ENCODE results near the gene CENPE.

DNA sequence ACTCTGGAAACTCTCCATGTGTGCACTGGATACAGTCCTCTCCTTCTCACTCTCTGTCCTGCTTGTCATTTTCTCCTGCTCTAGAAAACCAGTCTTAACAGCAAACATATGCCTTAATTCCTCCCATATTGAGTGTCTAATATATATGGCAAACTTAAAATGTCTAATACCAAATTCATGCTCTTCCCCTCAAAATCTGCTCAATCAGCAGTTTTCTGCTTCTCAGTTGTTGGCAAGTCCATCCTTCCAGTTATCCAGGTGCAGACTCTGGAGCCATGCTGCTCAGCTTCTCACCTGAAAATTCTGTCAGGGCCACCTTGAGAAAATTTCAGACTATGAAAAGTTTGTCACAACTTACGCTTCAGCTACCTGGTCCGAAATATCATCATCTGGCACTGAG, 3.1 kb upstream of the CENPE start:
- TF ChIP-seq EZH2 (IDR thresholded peaks at IDR 0.05; ENCODE audit: low read length) = no peak
- TF ChIP-seq, protein P1, sequence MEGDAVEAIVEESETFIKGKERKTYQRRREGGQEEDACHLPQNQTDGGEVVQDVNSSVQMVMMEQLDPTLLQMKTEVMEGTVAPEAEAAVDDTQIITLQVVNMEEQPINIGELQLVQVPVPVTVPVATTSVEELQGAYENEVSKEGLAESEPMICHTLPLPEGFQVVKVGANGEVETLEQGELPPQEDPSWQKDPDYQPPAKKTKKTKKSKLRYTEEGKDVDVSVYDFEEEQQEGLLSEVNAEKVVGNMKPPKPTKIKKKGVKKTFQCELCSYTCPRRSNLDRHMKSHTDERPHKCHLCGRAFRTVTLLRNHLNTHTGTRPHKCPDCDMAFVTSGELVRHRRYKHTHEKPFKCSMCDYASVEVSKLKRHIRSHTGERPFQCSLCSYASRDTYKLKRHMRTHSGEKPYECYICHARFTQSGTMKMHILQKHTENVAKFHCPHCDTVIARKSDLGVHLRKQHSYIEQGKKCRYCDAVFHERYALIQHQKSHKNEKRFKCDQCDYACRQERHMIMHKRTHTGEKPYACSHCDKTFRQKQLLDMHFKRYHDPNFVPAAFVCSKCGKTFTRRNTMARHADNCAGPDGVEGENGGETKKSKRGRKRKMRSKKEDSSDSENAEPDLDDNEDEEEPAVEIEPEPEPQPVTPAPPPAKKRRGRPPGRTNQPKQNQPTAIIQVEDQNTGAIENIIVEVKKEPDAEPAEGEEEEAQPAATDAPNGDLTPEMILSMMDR (optimal IDR thresholded peaks at IDR 0.05 in 1 of 3, IDR thresholded peaks at IDR 0.05 in 1 of 3, conservative IDR thresholded peaks at IDR 0.05 in 1 of 3; ENCODE audit: extremely low read depth in 1 of 3, insufficient read depth in 2 of 3, low read length in 3 of 3) = no peak

All from keratinocyte (primary cell).